Myometrial cell (primary cell): ENCODE results near the gene ASPA. TPM values are rescaled to one million over a fixed set of nuclear protein-coding genes. Genes with fewer than 3 reads are reported as not detected.

ENCODE experiments used
- total RNA-seq: library from RNA; depleted of rRNA; stranded (reverse); fragments of >200 nt; gene quantifications from 2 replicates; pipeline ENCODE4 v1.2.3, GENCODE V29; 2015

The ASPA gene
- 1.2 and 1.6 TPM in 2 replicates for total RNA-seq

DNA sequence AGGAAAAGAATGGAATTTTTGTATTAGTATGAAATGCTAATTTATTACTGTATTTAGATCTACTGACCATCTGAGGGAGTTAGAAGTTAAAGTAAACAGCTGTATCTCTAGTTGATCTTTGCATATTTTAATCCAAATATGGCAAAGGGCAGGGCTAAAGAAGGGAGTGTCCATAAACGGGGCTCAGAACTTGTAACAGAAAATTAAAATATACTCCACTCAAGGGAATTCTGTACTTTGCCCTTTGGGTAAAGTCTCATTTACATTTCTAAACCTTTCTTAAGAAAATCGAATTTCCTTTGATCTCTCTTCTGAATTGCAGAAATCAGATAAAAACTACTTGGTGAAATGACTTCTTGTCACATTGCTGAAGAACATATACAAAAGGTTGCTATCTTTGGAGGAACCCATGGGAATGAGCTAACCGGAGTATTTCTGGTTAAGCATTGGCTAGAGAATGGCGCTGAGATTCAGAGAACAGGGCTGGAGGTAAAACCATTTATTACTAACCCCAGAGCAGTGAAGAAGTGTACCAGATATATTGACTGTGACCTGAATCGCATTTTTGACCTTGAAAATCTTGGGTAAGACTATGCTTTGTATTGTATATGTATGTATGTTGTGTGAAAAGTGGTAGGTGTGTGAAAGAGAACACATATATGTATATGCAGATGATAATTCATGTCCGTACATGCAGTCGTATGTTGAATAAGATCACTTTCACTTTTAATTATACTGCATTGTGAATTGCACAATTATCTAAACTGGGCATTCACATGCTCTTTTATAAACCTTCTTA is at the start of gene ASPA:
Gene ASPA, plus strand, starts transcription at position 186 of the 799 bp plus-strand sequence. Its CDS starts 163 bp downstream, at position 349.

DNA sequence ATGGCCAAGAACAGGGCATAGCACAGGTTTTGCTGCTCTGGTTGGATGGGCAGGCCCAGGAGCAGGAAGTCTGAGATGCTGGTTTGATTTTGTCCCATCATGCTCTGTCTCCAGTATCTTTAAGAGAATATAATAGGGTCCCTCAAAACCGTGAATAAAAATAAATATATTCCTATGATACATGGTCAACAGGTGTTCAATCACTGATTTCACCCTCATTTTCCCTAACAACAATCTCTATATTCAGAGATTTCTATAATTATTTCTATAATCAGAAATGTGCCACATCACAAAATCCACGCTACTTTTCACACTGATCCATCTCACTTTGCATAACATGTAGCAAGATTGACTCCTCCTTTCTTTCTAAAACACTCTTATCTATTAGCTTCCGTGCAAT is 42.1 kb upstream of the ASPA start, which contains the start of gene OR1E2:
Gene OR1E2, minus strand, starts transcription at position 101 of the 400 bp plus-strand sequence. Its CDS starts 0 bp downstream, at position 101.

DNA sequence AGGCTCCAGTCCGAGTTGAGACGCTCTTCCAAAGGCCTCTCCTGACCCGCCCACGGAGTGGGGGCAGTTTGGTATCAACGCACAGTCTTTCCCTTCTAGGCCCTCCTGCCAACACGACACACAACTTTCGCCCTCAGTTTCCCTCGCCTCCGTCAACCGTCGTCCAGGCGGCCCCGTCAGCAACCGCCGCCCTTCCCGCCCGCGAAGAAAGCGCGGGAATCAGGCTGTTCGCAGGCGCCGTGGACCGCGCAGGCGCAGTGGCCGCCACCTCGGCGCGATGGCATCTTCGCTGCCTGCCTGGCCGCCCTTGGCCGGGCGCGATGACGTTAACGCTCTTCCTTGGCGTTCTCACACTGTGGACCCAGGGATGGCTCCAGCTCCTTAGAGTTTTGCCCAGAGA is 4.2 kb upstream of the ASPA start, which contains the start of gene SPATA22:
Gene SPATA22, minus strand, starts transcription at position 221 of the 400 bp plus-strand sequence. CDS start 2,494 bp downstream, outside the sequence.

Other genes with a start within 250 kb of the ASPA start
- gene OR3A1, start 177.6 kb upstream of the ASPA start, total RNA-seq: not detected in 2 replicates
- gene OR3A2, start 89.7 kb upstream of the ASPA start, total RNA-seq: not detected in 2 replicates
- gene OR1E1, start 77.6 kb upstream of the ASPA start, total RNA-seq: not detected in 2 replicates
- gene OR3A3, start 64.6 kb upstream of the ASPA start, total RNA-seq: not detected in 2 replicates
- not detected in 2 replicates for gene OR1E2, start 42.2 kb upstream of the ASPA start, total RNA-seq
- gene SPATA22, start 4.2 kb upstream of the ASPA start, total RNA-seq: 0.71 TPM in 1 of 2 replicates, not detected in the other
- 0.53 and 6.6 TPM in 2 replicates for gene TRPV3, start 81.8 kb downstream of the ASPA start, total RNA-seq
- gene TRPV1, start 133.4 kb downstream of the ASPA start, total RNA-seq: 0.58 and 1.2 TPM in 2 replicates
- 12.8 and 13.0 TPM in 2 replicates for gene SHPK, start 160.3 kb downstream of the ASPA start, total RNA-seq
- 20.0 and 23.9 TPM in 2 replicates for gene CTNS, start 160.8 kb downstream of the ASPA start, total RNA-seq
- 324 and 363 TPM in 2 replicates for gene TAX1BP3, start 192.6 kb downstream of the ASPA start, total RNA-seq
- gene EMC6, start 192.8 kb downstream of the ASPA start, total RNA-seq: 15.1 and 24.8 TPM in 2 replicates
- 7.8 and 11.7 TPM in 2 replicates for gene P2RX5, start 220.2 kb downstream of the ASPA start, total RNA-seq
- 4.1 and 5.8 TPM in 2 replicates for gene HASPIN, start 247.9 kb downstream of the ASPA start, total RNA-seq